Heart left ventricle (tissue), 13 donors: Measurements from ENCODE around the gene UQCC2.

Experiments used
- POLR2A ChIP-seq, 2 donors: fragments of 450-650 bp; IDR thresholded peaks; one replicate each; pipeline ENCODE4 v1.6.1; 2017; ENCODE audit warnings: antibody characterized with exemption in 2 of 2, mild to moderate bottlenecking in 2 of 2, moderate library complexity in 2 of 2
- TF ChIP-seq, protein P1 (sequence below), 12 donors: fragments of 200-600 bp; sonication (generic) in 4 of 12; IDR thresholded peaks; one replicate each; pipeline versions ENCODE4 v1.5.0 to v1.8.0; 2018 to 2022; ENCODE audit warnings: antibody characterized with exemption in 12 of 12, mild to moderate bottlenecking in 5 of 12
- donor health status: ischemic (EF 13 %, LVEDD 7.1; RV severe dilation, severe dysfunction).
- donor health status: DM: no; HTN: yes; CAD: no.
- donor health status: DM: no; HTN: no; CAD: no.
- donor health status: ischemic (EF 25% LVEDD 6.9; RV normal size, moderate dysfunction).
- donor health status: ischemic (EF 25% LVEDD 5.7; RV mildly dilated, moderate dysfunction).
- donor health status: ischemic (EF 35%, LVEDD 5.7; RV mildly dilated, moderate dysfunction).
- donor health status: nonischemic (EF 11% LVEDD 7.7; RV severe dilation, severe dysfunction).
- donor health status: DM: yes; HTN: yes; CAD: no.
- donor health status: PGD.
- donor health status: ischemic (EF 29% LVEDD 5.4; RV normal size, mild dysfunction).
- donor health status: nonischemic (EF 23%, LVEDD 6.1; RV moderate dilation, normal function).

DNA sequence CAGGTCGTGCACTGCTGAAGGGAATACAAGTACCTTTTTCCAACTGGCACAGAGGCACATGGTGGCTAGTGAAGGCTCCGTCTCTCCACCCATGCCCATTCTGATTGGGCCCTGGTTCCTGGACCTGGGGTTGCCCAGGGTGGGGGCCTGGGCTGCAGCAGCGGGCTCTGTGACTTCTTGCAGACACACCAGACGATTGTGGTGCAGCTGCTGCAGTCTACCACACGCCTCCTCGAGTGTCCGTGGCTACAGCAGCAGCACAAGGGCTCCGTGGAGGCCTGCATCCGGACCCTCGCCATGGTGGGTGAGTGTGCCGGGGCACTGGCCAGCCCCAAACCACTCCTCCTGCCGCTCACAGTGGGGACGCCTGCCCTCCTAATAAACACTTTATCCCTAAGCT lies 29.2 kb downstream of the UQCC2 start:
- TF ChIP-seq, protein P1, sequence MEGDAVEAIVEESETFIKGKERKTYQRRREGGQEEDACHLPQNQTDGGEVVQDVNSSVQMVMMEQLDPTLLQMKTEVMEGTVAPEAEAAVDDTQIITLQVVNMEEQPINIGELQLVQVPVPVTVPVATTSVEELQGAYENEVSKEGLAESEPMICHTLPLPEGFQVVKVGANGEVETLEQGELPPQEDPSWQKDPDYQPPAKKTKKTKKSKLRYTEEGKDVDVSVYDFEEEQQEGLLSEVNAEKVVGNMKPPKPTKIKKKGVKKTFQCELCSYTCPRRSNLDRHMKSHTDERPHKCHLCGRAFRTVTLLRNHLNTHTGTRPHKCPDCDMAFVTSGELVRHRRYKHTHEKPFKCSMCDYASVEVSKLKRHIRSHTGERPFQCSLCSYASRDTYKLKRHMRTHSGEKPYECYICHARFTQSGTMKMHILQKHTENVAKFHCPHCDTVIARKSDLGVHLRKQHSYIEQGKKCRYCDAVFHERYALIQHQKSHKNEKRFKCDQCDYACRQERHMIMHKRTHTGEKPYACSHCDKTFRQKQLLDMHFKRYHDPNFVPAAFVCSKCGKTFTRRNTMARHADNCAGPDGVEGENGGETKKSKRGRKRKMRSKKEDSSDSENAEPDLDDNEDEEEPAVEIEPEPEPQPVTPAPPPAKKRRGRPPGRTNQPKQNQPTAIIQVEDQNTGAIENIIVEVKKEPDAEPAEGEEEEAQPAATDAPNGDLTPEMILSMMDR (IDR thresholded peaks at IDR 0.05): no peak
- no peak for TF ChIP-seq POLR2A (IDR thresholded peaks at IDR 0.05)
